ENCODE data around the gene CERS6.
"Not testable (repeated sequence)": the region's sequence is repeated elsewhere in the genome, so short reads cannot be mapped to it uniquely, and the experiment has no call there.

Gene CERS6

DNA sequence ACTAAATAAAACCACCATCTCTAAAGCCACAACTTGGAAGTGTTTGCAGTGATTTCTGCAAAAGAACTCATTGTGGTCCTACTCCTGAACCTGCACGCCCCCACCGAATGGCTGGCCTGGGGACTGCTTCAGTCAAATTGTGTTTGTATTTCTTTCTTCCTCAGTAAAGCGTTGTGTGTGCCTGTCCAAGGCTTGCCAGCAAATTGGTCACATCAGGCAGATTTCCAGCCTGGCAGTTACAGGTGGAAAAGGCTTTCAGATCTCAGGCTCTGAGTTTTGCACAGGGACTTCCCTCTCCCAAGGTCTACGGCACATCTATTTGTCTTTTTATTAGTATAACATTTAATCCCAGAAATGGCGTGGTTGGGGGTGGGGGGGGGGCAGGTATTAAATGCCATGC is 292.4 kb downstream of the CERS6 start:
- no peak for DNase-seq

DNA sequence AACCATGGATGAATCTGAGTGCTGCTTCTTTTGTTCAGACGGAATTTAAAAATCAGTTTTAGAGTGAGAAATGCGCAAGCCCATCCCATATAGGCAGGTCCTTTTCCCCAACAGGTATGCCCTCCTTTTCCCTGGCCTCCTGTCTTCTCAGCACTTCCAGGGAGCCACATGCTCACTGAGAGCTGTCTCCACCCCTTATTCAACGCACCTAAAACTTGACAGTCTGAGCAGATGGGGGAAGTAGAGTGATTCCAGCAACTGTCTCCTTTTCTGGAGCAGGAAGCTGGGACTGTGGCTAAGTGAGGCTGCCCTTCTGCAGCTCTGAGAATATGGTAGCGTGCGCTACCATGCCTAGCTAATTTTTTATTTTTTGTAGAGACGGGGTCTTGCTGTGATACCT is 293.2 kb downstream of the CERS6 start:
- no peak for DNase-seq

DNA sequence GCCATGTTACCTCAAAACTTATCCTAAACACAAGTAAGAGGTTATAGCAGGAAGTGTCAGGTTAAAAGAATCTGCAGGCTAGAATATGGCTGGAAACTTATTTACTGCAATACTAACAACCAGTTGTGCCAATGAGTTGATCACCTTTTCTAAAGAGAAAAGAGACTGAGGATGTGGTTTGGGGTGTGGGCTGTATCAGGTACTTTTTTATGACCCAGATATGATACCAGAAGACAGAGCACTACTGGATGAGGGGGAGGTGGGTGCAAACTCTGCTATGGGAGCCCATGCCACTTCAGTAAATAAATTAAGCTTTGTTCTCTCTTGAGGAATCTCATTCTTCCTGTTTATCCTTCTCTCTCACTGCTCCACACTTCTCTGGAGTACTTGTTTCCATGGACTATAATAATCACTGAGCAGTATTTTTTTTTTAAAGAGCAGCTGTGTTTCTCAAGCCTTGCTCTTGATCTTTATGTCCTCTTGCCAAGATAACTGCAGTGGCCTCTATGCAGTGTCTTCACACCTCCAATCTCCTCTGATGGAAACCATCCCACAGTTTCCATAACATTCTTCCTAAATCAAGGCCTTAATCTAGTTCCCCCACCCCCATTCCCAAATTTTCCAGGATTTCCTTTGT is 295.1 kb downstream of the CERS6 start:
- no peak for DNase-seq

DNA sequence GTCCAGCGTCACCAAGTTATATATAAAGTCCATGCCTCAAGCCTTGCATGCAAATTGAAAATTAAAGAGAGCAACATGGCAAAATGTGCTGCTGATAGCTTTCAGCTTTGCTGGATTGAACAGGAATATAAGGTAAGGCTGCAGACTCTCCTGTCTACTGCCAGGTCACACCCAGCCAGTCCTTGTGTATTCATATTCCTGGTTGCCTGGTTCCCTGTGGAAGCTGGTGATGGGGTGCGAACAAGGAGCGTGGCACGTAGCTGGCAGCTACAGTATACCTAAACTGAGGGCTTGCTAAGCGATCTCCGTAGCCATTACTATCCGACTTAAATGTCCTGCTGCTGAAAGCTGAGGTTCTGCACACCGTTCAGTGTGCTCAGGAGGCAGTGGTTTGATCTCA is 296.3 kb downstream of the CERS6 start:
- no peak for DNase-seq

DNA sequence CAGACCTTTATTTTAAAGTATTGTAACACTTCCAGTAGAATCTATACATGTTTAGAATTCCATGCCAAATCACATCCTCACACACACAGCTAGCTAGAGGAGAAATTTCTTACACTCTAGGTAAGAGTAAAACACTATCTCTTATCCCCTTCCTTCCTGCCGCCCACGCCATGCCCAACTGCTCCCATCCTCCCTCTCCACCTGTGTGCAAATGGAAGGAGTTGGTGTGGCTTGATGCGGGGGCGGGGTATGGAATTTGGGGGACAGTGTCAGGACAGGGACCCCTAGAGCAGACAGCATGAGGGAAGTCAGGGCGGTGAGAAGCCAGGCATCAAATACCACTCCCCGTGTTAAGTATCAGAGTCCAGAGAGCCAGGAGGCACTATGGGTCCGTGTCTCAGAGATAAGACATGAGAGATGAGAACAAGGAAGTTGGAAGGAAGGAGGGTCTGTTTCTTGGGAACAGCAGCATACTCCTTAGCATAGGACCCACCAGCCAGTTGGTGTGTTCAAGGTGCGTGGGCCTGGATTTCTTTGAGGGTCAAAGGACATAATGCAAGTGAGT is 297.8 kb downstream of the CERS6 start:
- no peak for DNase-seq

DNA sequence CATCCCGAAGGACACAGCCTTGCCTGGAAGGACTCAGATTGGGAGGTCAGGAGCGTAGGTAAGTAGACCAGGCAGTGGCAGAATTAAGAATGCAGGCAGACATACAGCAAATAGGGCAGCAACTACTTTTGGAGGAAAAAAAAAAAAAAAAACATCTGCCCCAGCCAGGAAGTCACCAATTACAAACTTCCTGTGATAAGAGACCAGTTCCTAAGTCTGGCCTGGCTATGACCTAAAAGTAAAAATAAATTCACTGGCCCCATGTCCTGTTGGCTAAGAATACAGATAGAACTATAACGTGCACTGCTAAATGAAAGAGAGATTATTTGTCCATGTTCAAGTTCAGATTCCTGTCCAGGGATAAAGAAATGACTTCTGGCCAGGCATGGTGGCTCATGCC is 301.2 kb downstream of the CERS6 start:
- no peak for DNase-seq

DNA sequence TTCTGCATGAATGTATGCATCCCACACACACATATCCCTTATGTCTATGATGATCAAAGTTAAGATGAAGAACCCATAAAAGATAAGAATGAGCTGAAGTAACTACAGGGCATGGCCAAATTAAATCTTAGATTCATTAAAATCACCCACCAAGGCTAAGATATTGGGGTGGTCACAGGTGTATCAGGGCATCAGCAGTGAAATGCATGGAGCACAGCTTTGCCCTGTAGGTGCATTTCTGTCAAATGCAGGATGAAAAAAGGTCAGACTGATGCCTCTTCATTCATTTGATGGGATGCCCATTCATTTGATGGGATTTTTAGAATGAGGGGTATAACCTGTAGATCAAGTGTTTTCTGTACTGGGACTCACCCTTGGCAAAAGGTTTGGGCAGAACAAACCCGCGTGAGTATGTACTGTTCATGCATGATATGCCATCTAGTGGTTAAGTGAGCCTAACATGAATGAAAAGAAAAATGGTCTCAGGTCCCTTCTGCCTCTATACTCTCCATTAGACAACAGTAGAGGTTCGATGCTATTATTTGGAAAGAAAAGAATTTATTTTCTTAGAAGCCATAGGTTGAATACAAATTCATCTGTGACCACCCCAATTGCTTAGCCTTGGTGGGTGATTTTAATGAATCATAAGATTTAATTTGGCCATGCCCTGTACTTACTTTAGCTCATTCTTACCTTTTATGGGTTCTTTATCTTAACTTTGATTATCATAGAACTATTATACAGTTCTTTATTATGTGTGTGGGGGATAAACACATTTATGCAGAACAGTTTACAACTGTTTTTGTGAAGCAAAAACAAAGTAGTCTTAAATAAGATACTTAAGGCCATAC is 303.1 kb downstream of the CERS6 start:
- DNase-seq = peak; percentile 24

DNA sequence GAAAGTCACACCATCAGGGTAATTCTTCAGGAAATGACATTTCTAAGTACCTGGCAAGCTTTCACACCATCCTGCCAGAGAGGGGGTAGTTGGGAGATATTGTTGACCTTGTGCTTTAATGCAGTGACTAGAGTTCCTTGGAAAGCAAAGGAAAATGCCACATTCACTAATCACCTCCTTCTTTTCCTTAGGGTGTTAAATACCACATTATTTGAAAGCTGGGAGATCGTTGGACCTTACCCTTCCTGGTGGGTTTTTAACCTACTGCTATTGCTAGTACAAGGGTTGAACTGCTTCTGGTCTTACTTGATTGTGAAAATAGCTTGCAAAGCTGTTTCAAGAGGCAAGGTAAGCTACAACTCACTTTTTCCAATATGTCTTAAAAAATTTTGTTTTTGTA is 309.3 kb downstream of the CERS6 start:
- DNase-seq = no peak

DNA sequence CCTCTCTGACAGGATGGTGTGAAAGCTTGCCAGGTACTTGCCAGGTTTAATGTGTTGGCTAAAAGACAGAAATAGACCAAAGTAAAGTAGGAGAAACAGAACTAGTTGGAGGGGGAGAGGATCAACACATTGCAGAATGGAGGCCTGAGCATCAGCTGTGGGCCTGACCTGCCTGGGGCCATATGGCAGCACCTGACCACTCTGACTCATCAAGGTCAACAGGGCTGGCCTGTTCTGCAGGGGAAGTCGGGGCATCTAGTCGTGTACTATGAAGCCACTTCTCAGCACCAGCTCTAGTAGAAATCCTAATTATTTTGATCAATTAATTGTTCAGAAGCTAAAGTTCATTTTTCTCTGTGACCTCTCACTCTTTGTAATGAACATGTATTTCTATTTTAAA is 310.5 kb downstream of the CERS6 start:
- DNase-seq = no peak

DNA sequence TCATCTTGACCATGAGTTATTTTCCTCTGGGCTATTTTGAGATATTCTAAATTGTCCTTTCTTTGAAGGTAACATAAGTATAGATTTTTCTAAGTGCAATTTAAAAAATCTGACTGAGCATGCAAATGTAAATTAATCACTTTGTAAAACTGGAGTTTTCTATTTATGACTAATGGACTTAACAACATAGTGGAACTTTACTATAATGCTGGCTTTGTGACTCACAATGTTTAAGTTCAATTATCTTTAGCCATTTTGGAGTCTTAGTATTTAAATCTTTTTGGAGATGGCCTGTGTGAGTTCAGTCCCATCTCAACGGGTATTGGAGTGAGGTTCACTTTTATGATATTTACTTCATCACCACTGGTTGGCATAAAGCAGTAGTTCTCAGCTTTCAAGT is 311.2 kb downstream of the CERS6 start:
- no peak for DNase-seq

DNA sequence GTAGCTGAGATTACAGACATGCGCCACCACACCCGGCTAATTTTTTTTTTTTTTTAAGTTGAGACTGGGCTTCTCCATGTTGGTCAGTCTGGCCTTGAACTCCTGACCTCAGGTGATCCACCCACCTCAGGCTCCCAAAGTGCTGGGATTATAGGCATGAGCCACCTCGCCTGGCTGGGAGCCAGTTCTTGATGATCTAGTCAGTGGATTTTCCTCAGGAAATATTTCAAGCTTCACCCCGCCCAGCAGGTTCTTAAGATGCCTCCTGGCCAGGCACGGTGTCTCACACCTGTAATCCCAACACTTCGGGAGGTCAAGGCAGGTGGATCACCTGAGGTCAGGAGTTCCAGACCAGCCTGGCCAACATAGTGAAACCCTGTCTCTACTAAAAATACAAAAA is 312.3 kb downstream of the CERS6 start:
- DNase-seq = not testable (repeated sequence)

DNA sequence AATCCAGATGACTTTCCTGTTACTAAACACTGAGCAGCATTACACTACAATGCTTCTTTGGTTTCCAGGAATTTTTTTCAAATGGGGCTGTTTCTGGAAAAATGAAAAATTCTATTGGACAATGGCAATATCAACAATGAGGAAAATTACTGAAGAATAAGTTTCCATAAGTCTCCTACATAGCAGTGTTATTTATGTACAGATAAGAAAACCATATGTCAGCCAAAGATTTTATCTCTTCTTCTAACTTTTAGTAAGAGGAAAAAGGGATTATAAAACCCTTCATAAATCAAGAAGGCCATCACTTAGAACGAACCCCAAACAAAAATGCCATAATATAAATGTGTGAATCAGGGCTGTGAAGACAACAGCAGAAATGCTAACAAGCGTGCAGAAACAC is 314.7 kb downstream of the CERS6 start:
- no peak for DNase-seq

DNA sequence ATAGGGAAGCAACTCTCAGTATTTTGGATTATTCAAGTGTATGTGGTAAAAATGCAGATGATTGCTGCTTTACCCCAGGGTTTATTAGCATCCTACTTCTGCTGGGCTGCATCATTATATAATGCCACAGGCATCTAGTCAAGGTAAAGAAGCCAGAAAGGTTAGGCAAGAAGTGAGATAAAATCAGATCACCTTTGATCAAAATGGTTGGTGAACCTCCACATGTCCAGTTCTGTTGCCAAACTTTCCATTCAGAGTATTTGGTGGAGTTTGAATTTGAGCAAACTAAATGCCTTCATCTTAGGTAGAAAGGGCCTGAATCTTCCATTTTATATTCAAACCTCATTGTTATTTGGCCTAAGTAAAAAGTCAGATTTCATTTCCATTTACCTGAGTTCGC is 316.6 kb downstream of the CERS6 start:
- no peak for DNase-seq

DNA sequence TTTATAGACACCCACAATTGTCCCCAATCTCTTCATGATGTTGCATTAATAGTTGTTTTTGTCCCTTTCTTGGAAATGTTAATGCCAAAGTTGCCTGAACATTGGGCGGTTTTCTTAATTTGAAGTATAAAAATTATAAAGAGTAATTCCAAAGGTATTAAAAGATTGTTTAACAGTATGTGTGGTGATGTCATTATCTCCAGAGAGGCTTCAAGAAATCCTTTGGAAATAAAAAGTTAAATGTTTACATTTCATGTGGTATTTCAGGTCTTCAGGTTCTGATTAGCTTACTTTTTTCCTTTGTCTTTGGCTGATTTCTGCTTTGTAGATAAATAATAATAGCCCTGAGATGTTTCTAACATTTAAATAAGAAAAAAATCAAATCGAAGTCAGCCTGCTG is 317.1 kb downstream of the CERS6 start:
- no peak for DNase-seq

DNA sequence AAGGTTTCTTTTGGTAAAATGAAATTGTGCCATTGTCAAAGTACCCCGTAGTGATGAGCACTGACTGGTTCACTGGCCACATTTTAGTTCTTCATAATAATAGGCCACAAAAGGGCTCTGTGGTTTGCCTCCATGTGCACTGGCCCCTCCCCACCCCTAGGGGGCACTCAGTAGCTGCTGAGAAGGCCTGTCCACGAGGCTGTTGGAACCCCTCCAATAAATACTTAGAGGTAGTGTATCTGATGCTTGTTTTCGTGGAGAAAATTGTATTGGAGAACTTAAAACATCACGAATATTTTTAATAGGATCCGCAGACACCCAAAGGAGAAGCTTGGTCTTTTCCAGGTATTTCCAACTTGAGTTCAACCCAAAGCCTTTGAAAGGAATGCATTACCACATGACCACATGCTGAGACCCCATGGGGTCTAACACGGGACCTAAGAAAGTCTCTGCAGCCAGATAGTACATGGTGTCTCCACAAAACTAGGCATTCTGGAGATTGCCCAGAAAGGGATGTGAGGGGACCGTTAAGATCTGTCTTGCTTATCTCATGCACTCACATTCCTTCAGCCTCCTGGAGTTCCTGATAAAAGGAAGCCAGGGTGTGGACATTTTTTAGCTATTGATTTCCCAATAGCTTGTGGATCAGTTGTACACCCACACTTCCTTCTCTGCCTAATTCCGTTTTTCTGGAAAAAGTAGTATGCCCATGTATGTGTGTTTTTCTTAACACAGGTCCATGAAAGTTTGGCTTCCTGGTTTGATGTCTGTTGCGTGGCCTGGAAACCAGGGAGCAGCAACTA is 317.8 kb downstream of the CERS6 start:
- peak; percentile 46 for DNase-seq

DNA sequence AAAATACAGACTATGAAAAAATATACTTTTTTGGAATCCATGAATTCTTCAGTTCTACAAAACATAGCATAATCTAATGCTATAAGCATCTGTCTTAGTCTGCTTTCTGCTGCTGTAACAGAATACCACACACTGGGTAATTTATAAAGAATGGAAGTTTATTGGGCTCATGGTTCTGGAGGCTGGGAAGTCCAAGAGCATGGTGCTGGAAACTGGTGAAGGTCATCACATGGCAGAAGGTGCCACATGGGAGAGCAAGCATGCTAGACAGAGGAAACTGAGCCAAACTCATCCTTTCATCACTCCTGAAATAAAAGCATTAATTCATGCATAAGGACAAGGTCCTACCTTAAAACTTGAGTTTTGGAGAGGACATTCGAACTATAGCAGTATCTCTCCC is 319.8 kb downstream of the CERS6 start:
- no peak for DNase-seq

DNA sequence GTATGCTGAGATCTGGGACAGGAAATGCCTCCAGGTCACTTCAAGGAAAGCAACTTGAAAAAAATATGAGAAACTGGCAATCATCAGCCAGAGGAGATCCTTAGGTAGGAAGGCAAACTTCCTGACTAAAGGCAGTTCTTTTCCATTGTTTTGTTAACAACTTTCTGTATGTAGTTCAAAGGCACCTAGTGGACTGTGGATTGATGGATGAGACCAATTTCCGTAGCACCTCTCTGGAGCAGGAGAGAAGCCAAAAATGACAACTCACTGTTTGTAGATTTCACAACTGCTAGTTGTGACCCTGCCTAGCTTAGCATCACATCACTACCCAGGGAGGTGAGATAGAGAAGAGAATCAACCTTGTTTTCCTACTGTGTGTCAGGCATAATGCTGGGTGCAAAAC is 324.6 kb downstream of the CERS6 start:
- DNase-seq = no peak

DNA sequence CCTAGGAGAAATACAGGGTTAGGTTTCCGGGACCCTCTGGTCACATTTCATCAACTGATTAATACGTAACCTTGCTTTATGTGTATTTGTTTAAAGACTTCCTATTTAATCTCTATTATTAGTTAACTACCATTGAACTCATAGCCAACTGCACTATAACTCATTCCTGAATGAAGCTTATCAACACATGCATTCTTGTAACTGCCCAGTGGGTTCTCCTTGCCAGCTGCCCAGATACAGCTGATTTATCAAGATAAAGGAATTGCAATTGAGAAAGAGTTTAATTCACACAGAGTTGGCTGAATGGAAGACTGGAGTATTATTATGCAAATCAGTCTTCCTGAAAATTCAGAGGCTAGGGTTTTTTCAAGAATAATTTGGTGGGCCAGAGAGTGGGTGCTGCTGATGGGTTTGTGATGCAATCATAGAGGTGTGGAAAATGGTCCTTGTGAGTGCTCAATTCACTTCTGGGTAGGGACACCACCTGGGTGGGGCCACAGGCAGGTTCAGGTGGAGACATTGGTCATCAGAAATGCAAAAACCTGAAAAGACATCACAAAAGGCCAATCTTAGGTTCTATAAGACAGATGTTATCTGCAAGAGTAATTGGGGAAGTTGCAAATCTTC is 325.2 kb downstream of the CERS6 start:
- no peak for DNase-seq

DNA sequence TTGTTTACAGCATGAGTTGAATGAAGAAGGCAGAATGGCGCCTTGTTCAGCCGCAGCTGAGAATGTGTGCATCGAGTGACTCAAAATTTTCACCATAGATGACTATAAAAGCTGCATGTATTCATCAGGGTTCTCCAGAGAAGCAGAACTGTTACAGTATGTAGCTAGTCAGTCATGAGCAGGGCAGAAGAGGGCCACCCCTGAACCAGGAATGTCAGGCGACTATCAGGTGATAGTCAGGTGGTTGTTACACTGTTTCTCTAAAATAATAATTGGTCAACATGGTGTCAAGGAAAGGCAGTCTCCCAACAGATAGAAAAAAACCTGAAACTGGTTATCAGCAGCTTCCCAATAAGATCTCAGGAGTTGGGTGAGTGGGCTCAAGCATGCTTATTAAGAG is 326.2 kb downstream of the CERS6 start:
- DNase-seq = no peak

DNA sequence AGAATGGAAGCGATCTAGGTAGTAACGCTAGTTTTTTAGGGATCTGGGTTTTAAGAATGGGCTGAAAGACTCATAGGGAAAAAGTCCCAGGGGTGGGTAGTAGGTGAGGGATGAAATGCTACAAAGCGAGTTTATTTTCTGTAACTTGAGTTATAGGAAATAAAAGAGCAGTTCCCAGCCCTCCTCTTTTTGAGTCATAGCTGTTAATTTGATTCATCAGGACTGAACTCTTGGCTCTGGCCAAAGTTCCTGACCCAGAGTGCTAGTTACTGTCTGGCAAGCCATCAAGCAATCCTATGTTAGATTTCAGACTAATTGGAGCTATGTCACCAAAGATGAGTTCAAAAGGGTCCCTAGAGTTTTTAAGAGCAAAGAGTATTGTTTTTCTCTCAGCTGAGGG is 328.9 kb downstream of the CERS6 start:
- no peak for DNase-seq

DNA sequence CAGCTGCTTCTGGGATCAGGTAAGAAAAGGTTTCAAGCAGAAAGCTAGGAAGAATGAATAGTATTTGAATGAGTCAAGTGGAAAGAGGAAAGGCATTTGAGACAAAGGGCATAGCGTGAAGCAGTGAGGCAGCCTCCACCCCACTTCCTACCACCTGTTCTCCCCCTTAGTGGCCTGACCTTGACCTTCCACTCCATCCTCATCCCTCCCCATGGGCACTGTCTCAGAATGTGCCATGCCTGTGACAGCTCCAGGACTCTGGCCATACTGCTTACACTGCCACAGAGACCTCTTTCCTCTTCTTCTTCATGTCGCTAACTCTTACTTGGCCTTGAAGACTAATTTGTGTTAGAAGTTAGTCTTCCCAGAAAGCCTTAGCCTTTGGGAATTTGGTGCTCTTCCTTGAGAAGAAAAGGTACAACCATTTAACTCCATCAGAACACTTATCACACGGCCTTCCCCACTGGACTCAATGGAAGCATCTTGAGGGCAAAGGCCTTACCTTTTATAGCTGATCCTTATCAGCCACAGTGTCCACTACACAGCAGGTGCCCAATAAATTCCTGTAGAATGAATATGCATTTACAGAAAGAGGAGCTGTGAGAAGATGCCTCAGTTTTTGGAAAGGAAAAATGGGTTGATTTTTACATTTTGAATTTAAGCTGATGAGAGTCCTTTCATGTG is 331.2 kb downstream of the CERS6 start:
- no peak for DNase-seq

DNA sequence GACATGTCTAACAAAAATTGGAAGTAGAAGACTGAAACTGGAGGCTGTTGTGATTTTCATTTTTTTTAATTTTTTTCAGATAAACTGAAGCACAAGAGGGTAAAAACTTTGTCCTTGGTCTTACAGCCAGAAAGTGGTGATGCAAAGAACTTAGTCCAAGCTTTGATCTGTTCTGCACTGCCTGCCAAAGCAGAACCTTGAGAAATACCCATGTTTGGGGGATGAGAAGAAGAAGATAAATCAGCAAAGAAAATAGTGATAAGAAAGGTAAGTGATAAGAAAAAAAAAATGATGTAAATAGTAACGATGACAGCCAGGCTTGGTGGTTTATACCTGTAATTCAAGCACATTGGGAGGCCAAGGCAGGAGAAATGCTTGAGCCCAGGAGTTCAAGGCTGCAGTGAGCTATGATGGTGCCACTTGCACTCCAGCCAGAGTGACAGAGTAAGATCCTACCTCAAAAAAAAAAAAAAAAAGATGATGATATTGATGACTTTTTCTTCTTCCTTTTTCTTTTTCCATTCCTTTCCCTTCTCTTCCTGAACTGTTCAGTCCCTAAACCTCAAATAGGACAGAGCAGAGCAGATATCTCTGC is 331.8 kb downstream of the CERS6 start:
- DNase-seq = no peak
